ENCODE measurements around the gene KSR1.

GRCh38 chr17:27521281-27522027 lies 65.2 kb downstream of the KSR1 start:
- TF ChIP-seq POLR2A (IDR thresholded peaks at IDR 0.05) (no peak), CTCF (IDR thresholded peaks at IDR 0.05) (no peak)
